ENCODE results near the gene TEX13A.

DNA sequence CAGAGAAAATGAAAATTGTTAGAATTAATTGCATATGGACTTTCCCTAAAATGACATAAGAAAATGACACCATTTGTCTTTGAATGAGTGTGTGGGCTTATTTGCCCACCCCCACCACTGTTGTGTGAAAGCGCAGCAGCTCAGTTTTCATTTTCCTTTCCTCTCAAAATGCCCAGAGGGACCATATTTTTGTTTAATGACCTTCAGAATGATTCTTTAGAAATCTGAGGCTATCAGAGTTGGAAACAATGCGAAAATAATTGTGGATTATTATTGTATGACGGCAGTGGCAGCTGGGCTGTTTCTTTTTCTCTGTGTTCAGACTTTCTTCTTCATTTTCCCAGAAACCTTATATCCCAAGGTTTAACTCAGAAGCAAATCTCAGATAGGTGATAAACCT lies 44.6 kb upstream of the TEX13A start:
- TF ChIP-seq POLR2A (IDR thresholded peaks at IDR 0.05; ENCODE audit: low read length) (no peak), E2F6 (IDR thresholded peaks at IDR 0.05; ENCODE audit: borderline replicate concordance, low read depth) (no peak), REST (IDR thresholded peaks at IDR 0.05) (no peak), ZFP36 (IDR thresholded peaks at IDR 0.05; ENCODE audit: borderline replicate concordance, partially characterized antibody) (no peak), TP53 (CRISPR knock-in tag; IDR thresholded peaks at IDR 0.05) (no peak), KDM1A (IDR thresholded peaks at IDR 0.05; ENCODE audit: low read depth) (no peak), NR3C1 (IDR thresholded peaks at IDR 0.05) (no peak), PBX3 (IDR thresholded peaks at IDR 0.05) (no peak)
- TF ChIP-seq, protein P1, sequence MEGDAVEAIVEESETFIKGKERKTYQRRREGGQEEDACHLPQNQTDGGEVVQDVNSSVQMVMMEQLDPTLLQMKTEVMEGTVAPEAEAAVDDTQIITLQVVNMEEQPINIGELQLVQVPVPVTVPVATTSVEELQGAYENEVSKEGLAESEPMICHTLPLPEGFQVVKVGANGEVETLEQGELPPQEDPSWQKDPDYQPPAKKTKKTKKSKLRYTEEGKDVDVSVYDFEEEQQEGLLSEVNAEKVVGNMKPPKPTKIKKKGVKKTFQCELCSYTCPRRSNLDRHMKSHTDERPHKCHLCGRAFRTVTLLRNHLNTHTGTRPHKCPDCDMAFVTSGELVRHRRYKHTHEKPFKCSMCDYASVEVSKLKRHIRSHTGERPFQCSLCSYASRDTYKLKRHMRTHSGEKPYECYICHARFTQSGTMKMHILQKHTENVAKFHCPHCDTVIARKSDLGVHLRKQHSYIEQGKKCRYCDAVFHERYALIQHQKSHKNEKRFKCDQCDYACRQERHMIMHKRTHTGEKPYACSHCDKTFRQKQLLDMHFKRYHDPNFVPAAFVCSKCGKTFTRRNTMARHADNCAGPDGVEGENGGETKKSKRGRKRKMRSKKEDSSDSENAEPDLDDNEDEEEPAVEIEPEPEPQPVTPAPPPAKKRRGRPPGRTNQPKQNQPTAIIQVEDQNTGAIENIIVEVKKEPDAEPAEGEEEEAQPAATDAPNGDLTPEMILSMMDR (IDR thresholded peaks at IDR 0.05), result no peak
- TF ChIP-seq, protein P2, sequence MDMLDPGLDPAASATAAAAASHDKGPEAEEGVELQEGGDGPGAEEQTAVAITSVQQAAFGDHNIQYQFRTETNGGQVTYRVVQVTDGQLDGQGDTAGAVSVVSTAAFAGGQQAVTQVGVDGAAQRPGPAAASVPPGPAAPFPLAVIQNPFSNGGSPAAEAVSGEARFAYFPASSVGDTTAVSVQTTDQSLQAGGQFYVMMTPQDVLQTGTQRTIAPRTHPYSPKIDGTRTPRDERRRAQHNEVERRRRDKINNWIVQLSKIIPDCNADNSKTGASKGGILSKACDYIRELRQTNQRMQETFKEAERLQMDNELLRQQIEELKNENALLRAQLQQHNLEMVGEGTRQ (IDR thresholded peaks at IDR 0.05), result no peak

Measured in A549 (cell line).